Prostate gland (tissue), 2 donors: ENCODE measurements around the gene RPTOR. TPM values are rescaled to one million over a fixed set of nuclear protein-coding genes. Genes with fewer than 3 reads are reported as not detected.

Experiments
- DNase-seq: peaks from one replicate; pipeline ENCODE4 v3.0.0-alpha.2; 2019; ENCODE audit warnings: low spot score
- H3K27ac ChIP-seq, 2 donors: fragments of 200-600 bp; sonication (generic); 2 replicates each; pipeline ENCODE4 v1.5.1; 2017 to 2019
- H3K27me3 ChIP-seq: fragments of 200-600 bp; sonication (generic); replicated peaks from 2 replicates; pipeline ENCODE4 v1.5.1; 2019; ENCODE audit not compliant: insufficient read depth
- H3K36me3 ChIP-seq, 2 donors: fragments of 200-600 bp; sonication (generic); 1 replicate in 1 of 2; 2 replicates in 1 of 2; pipeline versions ENCODE4 v1.5.1 to v1.8.1; 2017 to 2019
- H3K4me1 ChIP-seq: fragments of 200-600 bp; sonication (generic); replicated peaks from 2 replicates; pipeline ENCODE4 v1.5.1; 2019
- H3K4me3 ChIP-seq, 2 donors: fragments of 200-600 bp; sonication (generic); 2 replicates each; pipeline ENCODE4 v1.5.1; 2017 to 2019
- H3K9me3 ChIP-seq: fragments of 200-600 bp; sonication (generic); 2 replicates; pipeline ENCODE4 v1.5.1; 2017
- POLR2A ChIP-seq: fragments of 450-650 bp; IDR thresholded peaks from one replicate; pipeline ENCODE4 v1.6.1; 2016; ENCODE audit warnings: antibody characterized with exemption, mild to moderate bottlenecking
- POLR2AphosphoS5 ChIP-seq: sonication (generic); formaldehyde crosslinking; IDR thresholded peaks from one replicate; pipeline ENCODE4 v1.6.1; 2017; ENCODE audit warnings: antibody characterized with exemption
- WGBS: methylation state at CpG from one replicate; pipeline ENCODE4 v1.1.5; 2018; 5-methylcytosine and 5-hydroxymethylcytosine counted together
- intact Hi-C: fragments of 100-400 bp; cut with DNase I; formaldehyde crosslinking; loops from one replicate; pipeline ENCODE4 v1.14.2; 2022
- total RNA-seq, 2 donors: library from RNA; depleted of rRNA; stranded (reverse); fragments of >200 nt; gene quantifications; one replicate each; pipeline ENCODE4 v1.1.0, GENCODE V29; 2016
- TF ChIP-seq, protein P1 (sequence below), 4 experiments: fragments of 200-600 bp in 2 of 4; fragments of 450-650 bp in 2 of 4; sonication (generic) in 2 of 4; IDR thresholded peaks; 1 replicate in 3 of 4; 2 replicates in 1 of 4; pipeline ENCODE4 v1.5.1; 2016 to 2019; ENCODE audit warnings: antibody characterized with exemption in 4 of 4, mild to moderate bottlenecking in 2 of 4, moderate library complexity in 2 of 4

The RPTOR gene
- total RNA-seq, 2 donors from 2014 or later: 30.3 to 62.5 TPM

DNA sequence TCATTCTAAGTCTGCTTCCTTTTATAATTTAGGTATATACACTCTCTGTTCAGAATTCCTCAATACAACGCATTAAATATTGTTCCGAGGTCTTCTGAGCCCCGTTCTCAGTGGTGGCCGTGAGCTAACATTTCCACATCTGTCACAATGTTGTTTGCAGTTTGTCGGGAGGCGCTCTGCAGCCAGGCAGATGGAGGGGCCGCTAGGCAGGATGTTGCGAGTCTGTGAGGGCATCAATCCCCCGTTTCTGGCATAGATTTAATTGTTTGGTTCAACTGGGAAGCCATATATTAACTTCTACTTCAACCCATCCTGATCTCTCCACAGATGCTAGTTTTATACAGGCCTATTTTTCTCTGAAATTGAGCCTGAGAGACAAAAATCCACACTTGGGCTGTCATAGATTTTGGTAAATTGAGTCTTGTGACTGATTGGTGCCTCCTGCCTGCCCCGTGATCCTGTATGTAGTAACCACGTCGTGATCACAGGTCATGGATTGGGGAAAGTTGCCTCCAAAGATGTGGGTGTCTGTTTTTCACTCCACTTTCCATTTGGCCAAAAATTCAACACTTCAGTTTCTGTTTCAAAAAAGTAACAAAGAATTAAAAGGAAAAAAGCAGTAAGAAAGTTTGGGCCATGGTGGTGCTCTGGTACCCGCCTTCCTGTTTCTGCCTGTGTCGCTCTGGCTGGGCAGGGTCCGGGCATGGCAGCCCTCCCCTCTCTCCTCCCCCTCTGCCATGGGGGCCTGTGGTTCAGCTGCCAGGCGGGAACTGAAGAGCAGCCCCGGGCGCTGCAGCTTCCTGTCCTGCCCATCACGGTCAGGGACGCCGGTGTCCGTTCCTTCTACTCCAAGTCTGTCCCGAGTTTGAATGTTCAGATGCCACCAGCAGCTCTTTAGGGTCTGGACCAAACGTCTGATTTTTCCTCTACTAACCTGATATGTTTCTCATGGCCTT lies 41.5 kb downstream of the RPTOR start:
- Histone ChIP-seq H3K4me3 (no peak overlapping the region), H3K9me3 (no peaks in the 10 kb centered on the region), H3K36me3 (no peaks in the 10 kb centered on the region), H3K4me1 (no peaks in the 10 kb centered on the region), H3K27me3 (no peaks in the 10 kb centered on the region), H3K27ac (no peak overlapping the region)
- intact Hi-C loops: no loop called here
- TF ChIP-seq POLR2AphosphoS5: no peak
- TF ChIP-seq POLR2A: no peak
- TF ChIP-seq, protein P1, sequence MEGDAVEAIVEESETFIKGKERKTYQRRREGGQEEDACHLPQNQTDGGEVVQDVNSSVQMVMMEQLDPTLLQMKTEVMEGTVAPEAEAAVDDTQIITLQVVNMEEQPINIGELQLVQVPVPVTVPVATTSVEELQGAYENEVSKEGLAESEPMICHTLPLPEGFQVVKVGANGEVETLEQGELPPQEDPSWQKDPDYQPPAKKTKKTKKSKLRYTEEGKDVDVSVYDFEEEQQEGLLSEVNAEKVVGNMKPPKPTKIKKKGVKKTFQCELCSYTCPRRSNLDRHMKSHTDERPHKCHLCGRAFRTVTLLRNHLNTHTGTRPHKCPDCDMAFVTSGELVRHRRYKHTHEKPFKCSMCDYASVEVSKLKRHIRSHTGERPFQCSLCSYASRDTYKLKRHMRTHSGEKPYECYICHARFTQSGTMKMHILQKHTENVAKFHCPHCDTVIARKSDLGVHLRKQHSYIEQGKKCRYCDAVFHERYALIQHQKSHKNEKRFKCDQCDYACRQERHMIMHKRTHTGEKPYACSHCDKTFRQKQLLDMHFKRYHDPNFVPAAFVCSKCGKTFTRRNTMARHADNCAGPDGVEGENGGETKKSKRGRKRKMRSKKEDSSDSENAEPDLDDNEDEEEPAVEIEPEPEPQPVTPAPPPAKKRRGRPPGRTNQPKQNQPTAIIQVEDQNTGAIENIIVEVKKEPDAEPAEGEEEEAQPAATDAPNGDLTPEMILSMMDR (IDR thresholded peaks at IDR 0.05): no peak
- WGBS: 76% methylated on average over 24 of the region's 24 CpGs
- DNase-seq: no peak

DNA sequence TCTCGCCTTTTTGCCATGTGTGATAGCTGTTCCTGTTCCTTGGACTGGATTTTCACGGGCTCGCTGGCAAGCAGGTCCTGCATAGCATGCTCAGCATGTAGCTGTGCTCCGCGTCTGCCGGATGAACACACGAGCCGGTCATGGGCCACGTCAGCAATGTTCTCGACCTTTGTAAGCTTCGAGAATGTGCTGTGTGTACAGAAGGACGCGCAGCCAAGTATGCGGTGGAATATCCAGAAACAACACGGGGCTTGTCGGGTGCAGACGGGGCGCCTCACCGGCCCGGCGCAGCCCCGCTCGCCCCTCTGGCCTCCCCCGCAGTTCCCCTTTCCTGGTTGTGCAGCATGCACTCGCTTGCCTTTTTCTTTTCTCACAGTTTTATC lies 42.2 kb downstream of the RPTOR start:
- Histone ChIP-seq H3K36me3 (no peaks in the 10 kb centered on the region), H3K4me1 (no peaks in the 10 kb centered on the region), H3K9me3 (no peaks in the 10 kb centered on the region), H3K27me3 (no peaks in the 10 kb centered on the region), H3K4me3 (no peak overlapping the region), H3K27ac (no peak overlapping the region)
- WGBS: 89% methylated on average over 25 of the region's 25 CpGs
- TF ChIP-seq POLR2A (no peak), POLR2AphosphoS5 (no peak)
- TF ChIP-seq, protein P1 (IDR thresholded peaks at IDR 0.05): no peak
- intact Hi-C loops: no loop called here
- no peak for DNase-seq

DNA sequence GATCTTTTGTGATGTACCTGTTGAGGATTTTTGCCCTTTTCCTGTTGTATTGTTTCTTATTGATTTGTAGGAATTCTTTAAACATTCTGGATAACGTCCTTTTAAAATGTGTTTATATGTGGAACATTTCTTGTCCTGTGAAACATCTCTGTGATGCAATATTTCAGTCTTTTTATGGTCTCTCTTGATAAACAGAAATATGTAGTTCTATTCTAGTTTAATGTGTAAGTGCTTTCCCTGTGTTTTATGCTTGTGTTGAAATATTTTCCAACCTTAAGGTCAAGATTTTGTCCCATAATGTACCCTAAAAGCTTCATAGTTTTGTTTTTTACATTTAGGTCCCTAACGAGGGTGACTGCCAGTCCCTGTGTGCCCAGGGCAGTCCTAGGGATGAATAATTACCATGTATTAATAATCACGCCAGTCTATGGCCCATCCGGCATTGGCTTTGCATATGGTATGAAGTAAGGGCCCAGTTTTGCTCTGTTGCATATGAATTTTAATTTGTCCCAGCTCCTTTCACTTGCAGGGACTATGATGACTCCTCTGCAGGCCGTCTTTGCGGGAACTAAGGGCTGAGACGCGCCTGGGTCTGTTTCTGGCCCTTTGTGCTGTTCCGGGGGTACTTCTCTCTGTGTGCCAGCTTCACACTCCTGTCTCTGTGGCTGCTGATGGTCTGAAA lies 44.2 kb downstream of the RPTOR start:
- Histone ChIP-seq H3K9me3 (no peaks in the 10 kb centered on the region), H3K27me3 (no peaks in the 10 kb centered on the region), H3K4me1 (no peaks in the 10 kb centered on the region), H3K36me3 (no peaks in the 10 kb centered on the region), H3K4me3 (no peak overlapping the region), H3K27ac (no peak overlapping the region)
- DNase-seq: no peak
- no peak for TF ChIP-seq POLR2A
- TF ChIP-seq, protein P1 (IDR thresholded peaks at IDR 0.05): no peak
- TF ChIP-seq POLR2AphosphoS5: no peak
- 93% methylated on average over 9 of the region's 9 CpGs for WGBS
- intact Hi-C loops: no loop called here

DNA sequence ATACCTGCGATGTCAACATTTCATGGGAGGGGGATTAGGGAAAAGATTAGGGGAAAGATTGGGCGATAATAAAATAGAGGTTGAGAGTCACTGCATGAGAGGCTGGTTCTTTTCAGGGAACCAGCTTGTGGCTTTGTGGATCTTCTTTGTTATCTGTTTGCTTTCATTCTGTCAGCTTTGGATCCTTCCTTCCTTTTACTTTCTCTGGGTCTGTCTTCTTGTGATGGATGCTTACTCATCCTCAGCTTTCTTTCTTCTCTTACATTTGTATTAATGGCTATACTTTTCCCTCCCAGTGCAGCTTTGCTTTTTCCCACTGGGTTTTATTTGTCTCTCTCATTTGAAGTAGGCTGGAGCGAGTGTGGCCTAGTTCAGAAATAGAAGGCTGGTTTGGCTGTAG lies 47.1 kb downstream of the RPTOR start:
- TF ChIP-seq POLR2AphosphoS5 (no peak), POLR2A (no peak)
- TF ChIP-seq, protein P1 (IDR thresholded peaks at IDR 0.05): no peak
- Histone ChIP-seq H3K4me3 (no peak overlapping the region), H3K27me3 (no peaks in the 10 kb centered on the region), H3K4me1 (no peaks in the 10 kb centered on the region), H3K36me3 (no peaks in the 10 kb centered on the region), H3K9me3 (no peaks in the 10 kb centered on the region), H3K27ac (no peak overlapping the region)
- DNase-seq: no peak
- WGBS: 97% methylated on average over 3 of the region's 3 CpGs
- intact Hi-C loops: no loop called here
